Activated CD4-positive, alpha-beta T cell treated with anti-CD3 and anti-CD28 coated beads, Interleukin-2, Interleukin-4, amounts not matched to agents 100 ng/mL and 50 ng/mL, durations not matched to agents 16 hours and 8 hours (primary cell): ENCODE results near the gene SLC29A3.
A peak's percentile ranks its signal among the peaks of the same experiment; 100 is the strongest.
"Not testable (repeated sequence)": the region's sequence is repeated elsewhere in the genome, so short reads cannot be mapped to it uniquely, and the experiment has no call there.

Experiments used
- DNase-seq: peaks from one replicate; pipeline ENCODE4 v3.0.0-alpha.2; 2020; ENCODE audit warnings: low spot score

The SLC29A3 gene

DNA sequence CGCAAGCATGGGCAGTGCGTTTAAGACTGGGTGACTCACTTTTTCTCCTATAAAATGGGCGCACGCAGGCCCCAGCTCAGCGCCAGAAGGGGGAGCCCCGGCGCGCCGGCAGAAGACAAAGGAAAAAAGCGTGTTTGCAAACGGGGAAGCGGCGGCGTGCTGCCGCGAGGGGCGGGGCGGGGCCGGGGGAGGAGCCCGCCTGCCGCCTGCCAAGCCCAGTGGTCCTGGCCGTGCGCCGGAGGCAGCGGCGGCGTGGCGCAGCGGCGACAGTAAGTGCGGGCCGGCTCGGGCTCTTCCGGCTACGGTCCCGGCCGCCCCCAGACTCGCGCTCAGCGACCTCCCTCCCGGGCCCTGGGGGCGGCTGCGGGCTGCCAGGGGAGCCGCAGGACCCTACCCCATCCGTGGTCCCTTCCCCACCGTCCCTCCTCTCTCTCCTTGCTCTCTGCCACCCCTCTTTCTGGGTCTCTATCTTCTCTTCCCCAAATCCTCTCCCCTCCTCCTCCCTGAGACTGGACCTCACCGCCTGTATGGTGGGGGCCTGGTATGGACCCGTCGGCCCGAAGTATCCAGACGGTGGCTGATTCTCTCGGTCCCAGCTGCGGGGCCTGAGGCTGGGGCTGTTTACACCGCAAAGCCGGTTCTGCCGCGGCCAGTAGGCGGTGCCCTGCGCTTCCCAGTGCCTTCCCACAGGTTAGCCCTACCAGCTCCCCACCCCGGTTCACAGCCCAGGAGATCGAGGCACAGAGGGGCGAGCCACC lies at the start of gene SLC29A3:
Gene SLC29A3 (plus strand): TSS at position 218 of the 758 bp plus-strand sequence. CDS start 51 bp downstream, at position 269.
- DNase-seq: peak; percentile 90

DNA sequence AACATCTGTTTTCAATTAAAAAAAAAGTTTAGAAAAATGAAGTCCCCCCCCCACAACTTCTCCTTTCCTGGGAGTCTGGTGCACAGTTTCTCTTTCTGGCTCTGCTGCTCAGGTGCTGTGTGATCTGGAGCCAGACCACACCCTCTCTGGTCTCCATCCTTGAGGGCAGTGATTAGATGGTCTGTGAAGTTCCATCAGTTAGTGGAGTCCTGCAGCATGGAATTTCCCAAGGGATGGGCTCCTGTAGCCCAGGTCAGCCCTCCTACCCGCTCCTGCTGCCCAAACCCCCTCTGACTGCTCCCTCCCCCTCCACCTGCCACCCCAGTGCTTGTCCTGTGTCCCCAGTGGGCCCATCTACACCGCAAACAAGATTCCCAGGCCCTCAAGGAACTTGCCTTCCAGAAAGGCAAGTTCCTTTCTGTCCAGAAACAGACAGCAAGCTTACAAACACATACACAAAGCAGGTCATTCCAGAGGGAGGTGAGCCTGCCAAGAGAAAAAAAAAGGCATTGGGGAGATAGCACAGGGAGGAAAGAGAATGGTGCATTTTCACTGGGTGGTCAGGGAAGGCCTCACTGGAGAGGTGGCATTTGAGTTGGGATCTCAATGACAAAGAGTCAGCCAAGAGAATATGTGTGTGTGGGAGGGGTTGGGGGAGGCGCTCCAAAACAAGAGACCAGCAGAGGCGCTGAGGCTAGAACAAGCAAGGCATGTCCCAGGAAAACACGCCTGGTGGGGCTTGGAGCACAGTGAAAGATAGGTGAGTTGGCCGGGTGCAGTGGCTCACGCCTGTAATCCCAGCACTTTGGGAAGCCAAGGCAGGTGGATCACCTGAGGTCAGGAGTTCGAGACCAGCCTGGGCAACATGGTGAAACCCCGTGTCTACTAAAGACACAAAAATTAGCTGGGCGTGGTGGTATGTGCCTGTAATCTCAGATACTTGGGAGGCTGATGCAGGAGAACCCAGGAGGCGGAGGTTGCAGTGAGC lies 49.5 kb upstream of the SLC29A3 start:
- no peak for DNase-seq

DNA sequence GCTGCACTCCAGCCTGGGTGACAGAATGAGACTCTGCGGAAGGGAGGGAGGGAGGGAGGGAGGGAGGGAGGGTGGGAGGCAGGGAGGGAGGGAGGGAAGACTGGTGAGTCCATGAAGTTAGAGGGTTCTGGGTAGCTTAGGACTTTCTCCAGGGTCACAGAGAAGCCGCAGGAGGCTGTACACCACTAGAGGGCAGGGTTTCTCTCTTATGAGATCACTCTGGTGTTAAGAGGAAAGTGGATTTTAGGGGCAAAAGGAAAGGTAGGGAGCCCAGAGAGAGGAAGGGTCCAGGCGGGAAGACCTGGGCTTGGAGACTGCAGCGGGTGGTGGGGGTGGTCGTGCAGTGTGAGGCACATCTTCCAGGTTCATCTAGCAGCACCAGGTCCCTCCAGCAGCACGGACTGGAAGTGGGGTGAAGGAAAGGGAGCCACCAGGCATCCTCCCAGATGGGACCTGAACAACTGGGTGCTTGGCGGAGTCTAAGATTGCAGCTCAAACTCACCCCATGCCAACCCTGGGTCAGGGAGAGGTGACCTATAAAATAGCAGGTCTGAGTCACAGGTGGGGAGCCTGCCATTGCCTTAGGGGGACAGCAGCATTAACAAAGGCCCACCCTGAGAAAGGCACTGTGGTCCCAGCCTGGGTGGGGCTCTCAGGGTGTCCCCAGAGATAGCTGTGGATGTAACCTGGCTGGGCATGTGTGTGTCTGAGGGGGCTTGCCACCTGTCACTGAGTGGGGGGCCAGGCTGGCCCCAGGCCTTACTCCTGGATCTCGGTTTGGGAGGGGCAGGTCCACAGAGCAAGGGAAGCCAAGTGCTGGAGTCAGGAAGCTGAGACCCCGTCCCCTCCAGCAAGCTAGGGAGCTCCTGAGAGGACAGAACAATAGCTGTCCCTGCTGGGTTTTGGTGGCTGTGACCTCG lies 48.5 kb upstream of the SLC29A3 start:
- DNase-seq: peak; percentile 46

DNA sequence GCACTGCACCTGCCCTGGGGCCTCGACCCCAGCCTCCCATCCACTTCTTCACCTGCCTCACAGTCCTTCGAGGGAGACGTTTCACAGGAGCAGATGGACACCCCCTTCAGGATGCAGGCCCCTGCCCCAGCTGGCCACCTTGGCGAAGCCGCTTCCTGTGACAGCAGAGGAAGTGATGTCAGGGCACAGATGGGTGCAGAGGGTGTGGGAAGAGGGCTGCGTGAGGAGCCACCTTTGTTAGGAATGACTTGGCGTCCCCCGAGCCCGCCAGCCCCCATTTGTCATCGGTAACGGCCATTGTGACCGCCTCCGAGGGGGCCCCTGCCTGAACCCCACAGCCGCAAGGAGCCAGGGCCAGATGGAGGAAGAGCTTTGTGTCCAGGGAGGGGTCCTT lies 47.4 kb upstream of the SLC29A3 start:
- no peak for DNase-seq

DNA sequence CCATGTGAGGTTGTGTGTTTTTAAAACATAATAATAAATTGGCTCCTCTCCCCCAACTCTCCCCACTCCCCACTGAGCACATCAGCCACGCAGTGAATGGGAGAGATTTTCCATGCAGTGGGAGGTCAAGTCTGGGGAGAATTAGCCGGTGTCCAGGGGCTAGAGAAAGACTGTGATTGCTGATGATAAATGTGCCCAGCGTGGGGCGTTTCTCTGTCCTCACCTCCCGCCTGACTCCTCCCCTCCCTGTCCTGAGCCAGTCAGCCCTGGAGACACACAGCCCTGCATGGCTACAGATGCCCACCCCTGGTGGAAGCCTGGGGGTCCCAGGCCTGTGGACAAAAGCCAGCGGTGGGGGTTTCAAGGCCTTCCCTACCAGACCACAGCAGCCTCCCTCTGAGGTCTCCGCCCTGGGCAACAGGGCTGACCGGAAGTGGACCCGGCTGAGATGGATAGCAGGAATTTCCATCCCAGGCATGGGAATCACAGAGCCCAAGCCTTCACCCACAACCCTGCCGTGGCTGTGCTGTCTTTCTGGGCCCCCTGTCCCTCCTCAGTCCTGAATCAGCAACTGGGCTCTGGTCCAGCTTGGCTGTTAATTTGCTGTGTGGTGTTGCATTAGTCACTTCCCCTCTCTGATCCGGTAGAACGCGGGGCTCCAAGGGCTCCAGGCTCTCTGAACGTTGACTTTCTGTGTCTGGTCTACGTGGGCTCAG lies 46.8 kb upstream of the SLC29A3 start:
- DNase-seq: no peak

DNA sequence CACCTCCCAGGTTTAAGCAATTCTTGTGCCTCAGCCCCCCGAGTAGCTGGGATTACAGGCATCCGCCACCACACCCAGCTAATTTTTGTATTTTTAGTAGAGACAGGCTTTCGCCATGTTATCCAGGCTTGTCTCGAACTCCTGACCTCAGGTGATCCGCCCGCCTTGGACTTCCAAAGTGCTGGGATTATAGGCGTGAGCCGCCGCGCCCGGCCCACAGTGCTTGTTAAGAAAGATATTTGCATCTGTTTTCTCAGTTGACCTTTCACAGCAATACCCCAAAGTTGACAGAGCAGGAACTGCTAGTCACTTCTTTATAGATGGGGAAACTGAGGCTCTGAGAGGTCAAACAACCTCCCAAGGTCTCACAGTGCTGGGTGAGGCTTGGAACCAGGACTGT lies 46.1 kb upstream of the SLC29A3 start:
- DNase-seq: not testable (repeated sequence)

DNA sequence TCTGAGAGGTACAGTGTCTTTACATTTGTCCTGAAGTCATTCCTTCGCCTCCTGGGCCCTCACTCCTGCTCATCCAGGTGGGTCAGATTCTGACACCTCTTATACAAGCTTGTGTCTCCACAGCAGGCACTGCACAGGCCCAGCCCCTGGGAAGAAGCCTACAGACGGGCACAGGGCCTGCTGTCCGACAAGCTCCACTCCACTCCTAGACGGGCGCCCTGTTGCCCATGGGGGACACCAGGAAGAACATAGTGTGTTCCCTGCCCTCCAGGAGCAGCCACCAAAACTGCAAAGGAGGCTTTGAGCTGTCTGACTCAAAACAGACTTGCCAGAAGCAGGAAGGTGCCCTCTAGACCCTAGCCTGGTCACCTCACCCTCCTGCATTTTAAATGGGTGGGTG lies 45.6 kb upstream of the SLC29A3 start:
- DNase-seq: no peak

DNA sequence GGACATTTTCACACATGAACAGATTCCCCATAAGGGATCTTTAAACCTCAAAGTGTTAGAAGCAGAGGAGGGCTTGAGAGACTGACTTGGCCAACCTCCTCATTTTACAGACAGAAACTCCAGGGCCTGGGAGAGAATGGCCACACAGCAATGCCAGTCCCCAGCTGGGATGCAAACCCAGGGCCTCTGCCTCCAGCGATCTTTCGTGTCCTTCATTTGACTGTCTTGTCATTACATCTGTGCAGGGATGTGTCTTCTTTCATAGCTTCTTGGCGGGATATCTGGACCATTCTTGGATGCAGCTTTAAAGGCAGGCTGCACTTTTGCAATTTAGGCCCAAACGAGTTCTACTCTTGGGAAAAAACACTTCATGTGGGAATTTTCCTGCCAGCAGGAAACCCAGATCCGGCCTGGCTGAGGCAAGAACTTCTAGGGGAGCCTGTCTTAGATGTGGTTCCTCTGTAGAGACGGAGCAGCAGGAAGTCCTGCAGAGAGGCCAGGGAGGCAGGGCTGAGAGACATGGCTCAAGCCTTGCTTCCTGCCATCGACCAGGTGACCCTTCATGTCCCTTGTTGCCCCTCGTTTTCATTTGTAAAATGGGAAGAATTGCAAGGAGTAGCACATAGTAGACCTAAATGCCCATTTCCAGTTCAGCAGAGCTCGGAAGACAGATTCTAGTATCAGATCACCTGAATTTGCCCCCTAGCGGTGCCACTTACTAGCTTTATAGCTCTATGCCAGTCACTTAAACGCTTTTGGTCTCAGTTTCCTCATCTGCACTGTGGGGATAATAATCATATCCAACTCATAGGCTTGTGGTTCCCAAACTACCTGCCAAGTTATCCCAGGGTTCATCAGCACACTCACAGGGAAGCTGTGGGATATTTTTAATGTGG lies 43.9 kb upstream of the SLC29A3 start:
- DNase-seq: no peak

DNA sequence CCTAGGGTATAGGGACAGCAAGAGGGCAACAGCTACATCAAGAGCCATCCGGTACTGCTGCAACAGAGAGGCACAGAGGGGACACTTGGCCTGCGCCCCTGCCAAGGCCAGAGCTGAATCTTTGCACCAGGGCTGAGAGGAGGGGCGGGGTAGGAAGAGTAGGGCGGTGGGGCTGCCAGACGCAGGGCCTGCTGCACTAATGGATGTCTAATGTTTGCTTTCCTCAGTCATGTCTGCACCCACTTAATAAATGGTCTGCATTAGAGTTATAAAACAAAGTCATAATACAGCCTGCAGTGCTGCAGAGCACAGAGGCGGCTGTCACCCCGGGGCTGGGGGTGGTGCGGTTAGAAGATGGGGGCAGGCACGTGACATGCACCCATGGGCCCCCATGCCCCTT lies 42.2 kb upstream of the SLC29A3 start:
- no peak for DNase-seq

DNA sequence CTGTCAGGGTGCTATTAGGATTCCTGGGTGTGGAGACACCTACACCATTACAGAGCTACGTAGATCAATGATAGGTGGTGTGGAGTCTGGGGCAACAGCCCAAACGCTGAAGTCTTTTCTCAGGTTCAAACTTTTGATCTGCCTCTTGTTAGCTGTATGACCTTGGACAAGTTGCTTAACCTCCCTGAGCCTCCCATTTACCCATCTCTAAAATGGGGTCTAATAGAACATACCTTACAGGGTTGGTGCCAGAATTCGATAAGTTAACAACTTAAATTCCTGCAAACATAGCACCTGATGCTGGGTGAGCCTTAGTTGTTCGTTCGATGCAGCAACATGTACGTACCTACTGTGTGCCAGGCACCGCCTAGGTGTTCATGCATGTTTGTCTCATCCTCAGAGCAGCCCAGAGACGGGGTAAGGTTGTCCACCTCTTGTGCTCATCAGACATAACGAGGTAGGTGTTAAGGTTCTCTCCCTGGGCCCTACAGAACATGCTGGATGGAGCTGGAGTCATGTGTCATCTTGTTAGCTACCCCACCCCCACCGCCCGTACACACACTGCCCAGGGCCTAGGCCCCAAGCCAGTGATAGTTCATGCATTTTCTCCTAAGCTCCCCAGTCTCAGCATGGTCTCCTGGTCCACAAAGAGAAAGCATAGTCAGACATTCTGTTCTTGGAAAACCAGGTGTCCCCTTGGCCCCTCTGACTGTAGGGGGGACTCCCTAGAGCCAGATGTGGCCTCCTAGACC lies 41.0 kb upstream of the SLC29A3 start:
- no peak for DNase-seq

DNA sequence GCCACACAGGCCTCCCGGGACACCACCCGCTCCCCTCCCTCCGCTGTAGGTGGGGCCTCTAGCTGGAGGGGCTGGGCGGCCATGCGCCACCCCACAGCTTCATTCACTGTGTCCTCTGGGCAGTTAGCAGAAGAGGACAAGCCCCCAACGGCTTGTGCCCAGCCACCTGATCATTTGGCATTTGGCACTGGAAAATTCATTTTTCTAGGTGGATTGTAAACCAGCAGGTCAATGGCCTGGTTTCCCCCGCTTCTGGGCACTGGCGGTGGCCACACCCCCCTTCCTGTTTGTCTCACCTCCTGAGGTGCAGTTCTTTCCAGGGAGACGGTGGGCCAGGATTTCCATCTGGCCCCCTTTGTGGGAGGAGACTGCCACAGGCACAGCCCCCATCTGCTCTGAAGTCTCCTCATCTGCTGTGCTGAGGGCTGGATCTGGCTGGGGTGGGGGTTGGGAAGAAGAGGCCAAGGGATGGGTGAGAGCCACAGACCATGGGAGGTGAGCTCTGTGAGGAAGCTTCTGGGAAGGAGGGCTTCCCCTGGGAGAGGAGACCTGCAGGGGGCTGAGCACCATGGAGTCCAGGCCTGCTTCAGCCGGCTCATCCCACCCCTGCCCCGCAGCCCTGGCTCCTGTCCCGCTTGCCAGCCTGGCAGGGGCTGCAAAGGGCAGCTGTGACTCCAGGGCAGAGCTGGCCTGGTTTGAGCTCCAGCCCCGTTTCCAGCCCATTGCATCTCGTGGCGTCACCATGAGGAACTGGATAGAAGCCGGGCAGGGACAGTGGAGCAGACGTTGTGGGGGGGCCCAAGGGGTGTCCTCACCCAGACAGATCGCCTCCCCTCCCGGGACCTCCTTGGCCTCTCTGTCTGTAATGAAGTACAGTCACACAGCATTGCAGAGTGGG lies 40.1 kb upstream of the SLC29A3 start:
- no peak for DNase-seq

DNA sequence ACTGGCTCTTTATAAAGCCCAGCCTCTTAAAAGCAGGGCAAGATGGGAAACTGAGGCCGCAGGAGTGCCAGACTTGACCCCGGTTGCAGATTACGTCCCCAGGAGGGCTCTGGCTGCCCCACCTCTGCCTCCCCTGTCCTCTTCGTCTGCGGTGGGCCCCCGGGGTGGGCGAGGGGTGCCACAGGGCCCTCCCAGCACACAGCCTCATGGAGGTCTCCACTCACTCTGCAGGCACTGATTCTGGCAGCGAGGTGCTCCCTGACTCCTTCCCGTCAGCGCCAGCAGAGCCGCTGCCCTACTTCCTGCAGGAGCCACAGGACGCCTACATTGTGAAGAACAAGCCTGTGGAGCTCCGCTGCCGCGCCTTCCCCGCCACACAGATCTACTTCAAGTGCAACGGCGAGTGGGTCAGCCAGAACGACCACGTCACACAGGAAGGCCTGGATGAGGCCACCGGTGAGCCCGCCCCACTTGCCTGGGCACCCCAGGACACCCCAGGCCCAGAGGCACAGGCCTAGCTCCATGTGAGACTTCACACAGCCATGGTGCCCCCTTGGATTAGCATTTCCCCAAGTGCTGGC lies 39.4 kb upstream of the SLC29A3 start:
- no peak for DNase-seq

DNA sequence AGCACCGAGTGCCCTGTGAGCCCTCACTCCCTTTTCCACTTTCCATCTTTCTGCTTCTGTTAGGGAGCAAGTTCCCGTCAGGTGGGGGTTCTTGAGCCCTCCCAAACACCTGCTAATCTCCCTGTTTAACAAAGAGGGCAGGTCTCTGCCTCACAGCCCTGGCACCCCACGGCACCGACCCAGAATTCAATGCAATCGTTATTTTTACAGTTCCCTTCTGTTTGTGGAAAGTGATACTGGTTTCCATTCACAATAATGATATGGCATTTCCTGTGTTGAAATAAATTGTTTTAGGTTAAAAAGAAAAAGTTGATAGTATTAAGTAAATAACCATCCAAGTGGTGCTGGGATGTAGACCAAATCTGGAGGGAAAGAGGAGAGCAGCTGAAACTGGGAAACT lies 38.8 kb upstream of the SLC29A3 start:
- no peak for DNase-seq

DNA sequence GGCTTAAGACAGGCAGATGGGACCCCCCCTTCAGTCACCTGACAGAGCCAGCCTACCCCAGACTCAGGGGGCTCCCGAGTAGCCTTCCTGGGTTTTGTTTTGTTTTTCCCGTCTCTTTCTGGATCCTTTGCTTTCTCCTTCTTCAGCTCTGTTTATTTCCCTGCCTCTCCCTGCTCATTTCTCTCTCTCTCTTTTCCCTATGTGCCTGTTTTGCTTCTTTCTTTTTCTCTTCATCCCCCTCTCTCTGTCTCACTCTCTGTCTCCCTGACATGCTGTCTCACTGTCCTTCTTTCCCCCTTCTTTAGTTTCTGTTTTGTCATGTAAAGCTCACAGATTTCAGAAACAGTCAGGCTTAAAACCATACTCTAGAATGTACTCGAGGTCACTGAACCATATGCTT lies 38.2 kb upstream of the SLC29A3 start:
- no peak for DNase-seq

DNA sequence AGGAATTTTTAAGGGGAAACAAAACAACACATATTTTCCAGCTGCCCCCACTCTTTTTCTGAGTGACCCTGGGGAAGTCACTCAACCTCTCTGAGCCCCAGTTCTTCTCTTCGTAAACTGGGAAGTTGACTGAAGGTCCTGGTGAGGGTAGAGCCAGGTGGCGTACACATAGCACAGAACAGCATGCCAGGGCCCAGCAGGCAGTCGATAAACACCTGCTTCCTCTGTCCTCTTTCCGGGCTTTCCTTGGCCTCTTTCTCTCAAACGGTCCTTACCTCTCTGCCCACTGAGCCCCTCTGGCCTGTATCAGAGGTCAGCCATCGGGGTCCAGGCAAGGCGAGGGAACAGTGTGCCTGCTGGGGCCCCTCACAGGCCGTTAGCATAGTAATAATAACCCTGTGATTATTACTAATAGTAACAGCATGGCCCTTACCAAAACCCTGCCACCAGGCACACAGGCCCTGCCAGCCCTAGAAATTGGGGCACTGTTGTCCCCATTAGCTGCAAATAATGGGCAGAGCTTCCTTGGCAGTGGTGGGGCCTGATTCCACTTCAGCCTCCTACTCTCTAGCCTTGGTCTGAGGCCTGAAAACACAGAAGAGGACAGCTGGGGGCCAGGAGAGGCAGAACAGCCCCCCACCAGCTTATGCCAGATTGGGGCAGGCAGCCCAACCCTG lies 37.3 kb upstream of the SLC29A3 start:
- DNase-seq: no peak

DNA sequence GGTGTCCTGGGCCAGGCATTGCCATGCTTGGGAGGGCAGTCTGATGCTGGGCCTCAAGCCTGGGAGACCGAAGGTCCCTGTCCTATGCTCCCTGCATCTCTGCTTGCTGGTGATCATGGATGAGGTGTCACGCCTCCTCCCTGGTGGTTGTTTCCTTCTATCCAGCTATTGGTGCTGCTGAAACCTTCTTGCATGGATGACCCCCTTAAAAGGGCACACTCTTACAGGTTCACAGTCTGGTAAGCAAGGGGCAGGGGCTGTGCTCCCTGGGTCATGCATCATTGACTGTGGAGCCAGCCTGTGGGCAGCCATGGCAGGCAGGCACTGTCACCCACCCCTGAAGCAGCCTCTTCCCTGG lies 36.8 kb upstream of the SLC29A3 start:
- no peak for DNase-seq

DNA sequence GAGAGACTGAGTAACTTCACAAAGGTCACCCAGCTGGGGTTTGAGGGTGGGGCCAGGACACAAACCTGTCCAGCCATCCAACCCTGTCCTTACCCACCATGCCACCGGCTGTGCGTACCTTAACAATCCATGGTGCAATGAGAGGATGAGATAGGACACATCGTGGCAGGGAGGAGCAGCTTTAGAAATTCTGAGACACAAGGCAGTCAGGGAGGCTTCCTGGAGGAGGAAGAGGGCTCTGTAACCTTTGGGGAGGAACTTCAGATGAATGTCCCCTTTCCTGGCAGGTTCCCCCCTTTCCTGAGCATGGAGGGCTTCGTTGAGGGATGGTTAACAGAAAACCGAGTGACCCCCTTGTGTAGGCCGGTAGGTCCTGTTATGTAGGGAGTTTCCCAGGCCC lies 35.6 kb upstream of the SLC29A3 start:
- DNase-seq: no peak

DNA sequence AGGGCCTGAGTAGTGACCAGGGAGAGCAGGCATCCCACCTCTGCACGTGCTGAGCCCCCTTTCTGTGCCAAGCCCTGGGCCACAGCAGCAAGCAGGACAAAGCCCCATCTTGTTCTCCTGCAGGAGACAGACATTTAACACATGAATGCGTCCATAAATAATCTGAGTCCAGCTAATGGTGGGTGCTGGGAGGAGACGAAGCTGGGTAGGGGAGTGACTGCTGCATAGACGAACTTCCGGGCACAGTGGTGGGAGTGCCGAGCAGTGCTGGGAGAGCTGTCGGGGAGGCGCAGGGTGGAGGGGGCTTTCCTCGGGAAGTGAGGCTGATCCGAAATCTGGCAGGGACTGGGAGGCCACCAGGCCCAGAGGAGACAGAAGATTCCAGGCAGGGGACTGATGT lies 35.2 kb upstream of the SLC29A3 start:
- no peak for DNase-seq
